RWPE1 (cell line): ENCODE results near the gene ABL1.

Experiments used
- CTCF ChIA-PET: fragments of 350-600 bp; sonication (Branson Sonifier 250); formaldehyde crosslinking; extraction: SDS; loops from one replicate; lab custom pipeline; 2021; lab: Yijun Ruan, JAX
- POLR2A ChIA-PET: fragments of 400-600 bp; formaldehyde crosslinking; extraction: SDS; loops from one replicate; lab custom pipeline; 2020; ENCODE audit warnings: antibody characterized with exemption; ENCODE audit not compliant: low non-redundant PET; lab: Yijun Ruan, JAX
- DNase-seq: peaks from one replicate; pipeline ENCODE4 v3.0.0; 2012; ENCODE audit warnings: low spot score
- H3K27ac ChIP-seq: fragments of 450-650 bp; 2 replicates; pipeline ENCODE4 v1.5.1; 2017
- TF ChIP-seq, protein P1 (sequence below): fragments of 450-650 bp; conservative IDR thresholded peaks from 2 replicates; pipeline ENCODE4 v1.5.1; 2017; ENCODE audit warnings: low read depth, mild to moderate bottlenecking

The ABL1 gene

DNA sequence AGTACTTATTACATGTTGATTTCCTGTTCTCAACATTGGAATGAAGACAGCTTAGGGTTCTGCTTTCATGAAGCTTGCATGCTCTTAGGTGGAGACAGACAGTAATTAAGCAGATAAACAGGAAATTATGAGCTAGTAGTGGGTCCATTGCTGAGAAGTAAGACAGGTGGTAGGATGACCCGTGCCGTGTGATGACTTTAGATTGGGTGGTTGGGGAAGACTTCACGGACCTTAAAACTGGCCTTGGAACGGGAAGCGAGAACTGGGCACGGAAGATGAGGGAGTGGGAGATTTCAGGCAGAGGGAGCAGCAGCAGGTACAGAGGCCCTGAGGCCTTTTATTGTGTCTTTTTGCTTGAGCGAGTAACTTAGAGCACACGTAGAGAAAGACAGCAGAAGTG lies 27.2 kb downstream of the ABL1 start:
- ChIA-PET CTCF (interaction anchor here (0.5 to 6.6 kb wide), 7 partner anchors 10 to 160 kb away, joined by 3 to 46 read pairs (median 4); no protein-coding TSS in a partner anchor), POLR2A (interaction anchor here (0.6 kb wide), 1 partner anchor 652 kb away, joined by 4 read pairs; no protein-coding TSS in a partner anchor)
- DNase-seq = no peak
- no peak overlapping the region for H3K27ac ChIP-seq
- TF ChIP-seq, protein P1, sequence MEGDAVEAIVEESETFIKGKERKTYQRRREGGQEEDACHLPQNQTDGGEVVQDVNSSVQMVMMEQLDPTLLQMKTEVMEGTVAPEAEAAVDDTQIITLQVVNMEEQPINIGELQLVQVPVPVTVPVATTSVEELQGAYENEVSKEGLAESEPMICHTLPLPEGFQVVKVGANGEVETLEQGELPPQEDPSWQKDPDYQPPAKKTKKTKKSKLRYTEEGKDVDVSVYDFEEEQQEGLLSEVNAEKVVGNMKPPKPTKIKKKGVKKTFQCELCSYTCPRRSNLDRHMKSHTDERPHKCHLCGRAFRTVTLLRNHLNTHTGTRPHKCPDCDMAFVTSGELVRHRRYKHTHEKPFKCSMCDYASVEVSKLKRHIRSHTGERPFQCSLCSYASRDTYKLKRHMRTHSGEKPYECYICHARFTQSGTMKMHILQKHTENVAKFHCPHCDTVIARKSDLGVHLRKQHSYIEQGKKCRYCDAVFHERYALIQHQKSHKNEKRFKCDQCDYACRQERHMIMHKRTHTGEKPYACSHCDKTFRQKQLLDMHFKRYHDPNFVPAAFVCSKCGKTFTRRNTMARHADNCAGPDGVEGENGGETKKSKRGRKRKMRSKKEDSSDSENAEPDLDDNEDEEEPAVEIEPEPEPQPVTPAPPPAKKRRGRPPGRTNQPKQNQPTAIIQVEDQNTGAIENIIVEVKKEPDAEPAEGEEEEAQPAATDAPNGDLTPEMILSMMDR = no peak

- no peak for DNase-seq
- ChIA-PET CTCF (interaction anchor here (0.6 to 6.6 kb wide), 6 partner anchors 10 to 160 kb away, joined by 3 to 46 read pairs (median 5); no protein-coding TSS in a partner anchor), POLR2A (interaction anchor here (0.6 kb wide), 1 partner anchor 652 kb away, joined by 4 read pairs; no protein-coding TSS in a partner anchor)
- H3K27ac ChIP-seq = no peak overlapping the region
- TF ChIP-seq, protein P1 = no peak
These were observed 27.7 kb downstream of the ABL1 start for GRCh38 chr9:130862747-130863146.

DNA sequence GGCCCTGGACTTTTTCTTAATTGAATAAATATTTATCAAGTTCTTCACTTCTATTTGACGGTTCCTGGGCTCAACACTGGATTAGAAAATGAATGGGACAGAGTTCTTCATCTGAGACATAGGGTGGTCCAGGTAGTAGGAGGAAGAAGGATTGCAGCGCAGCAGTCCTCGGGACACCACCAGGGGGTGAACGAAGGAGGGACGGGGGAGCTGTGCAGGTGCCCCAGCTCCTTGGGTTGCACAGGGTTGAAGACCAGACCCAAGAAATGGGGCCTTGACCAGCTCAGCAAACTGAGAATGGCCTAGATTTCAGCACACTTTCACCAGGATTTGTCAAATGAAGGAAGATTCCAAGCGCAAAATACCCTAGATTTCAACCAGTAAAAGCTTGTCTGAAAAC lies 29.5 kb downstream of the ABL1 start:
- ChIA-PET POLR2A (interaction anchor here (0.6 kb wide), 1 partner anchor 107 kb away, joined by 3 read pairs; no protein-coding TSS in a partner anchor), CTCF (interaction anchor here (0.6 to 6.6 kb wide), 10 partner anchors 8 to 182 kb away, joined by 3 to 46 read pairs (median 8); no protein-coding TSS in a partner anchor)
- TF ChIP-seq, protein P1 = no peak
- H3K27ac ChIP-seq = no peak overlapping the region
- no peak for DNase-seq

DNA sequence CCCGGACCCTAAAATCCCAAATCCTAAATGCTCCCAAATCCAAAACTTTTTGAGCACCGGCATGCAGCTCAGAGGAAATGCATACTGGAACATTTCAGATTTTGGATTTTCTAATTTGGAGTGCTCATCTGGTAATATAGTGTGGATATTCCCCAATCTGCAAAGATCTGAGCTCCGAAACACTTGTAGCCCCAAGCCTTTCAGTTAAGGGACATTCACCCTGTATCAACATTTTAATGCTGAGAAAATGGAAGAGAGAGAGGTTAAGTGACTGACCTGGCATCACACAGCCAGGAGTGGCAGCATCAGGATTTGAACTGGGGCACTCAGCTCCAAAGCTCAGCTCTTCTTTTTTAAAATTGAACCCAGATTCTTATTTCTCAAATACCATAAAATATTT lies 30.9 kb downstream of the ABL1 start:
- H3K27ac ChIP-seq = no peak overlapping the region
- ChIA-PET CTCF (interaction anchor here (0.6 to 6.6 kb wide), 28 partner anchors 8 to 356 kb away, joined by 3 to 46 read pairs (median 6); partner anchors contain the start of genes AIF1L, EXOSC2 and FIBCD1), POLR2A (interaction anchor here (0.6 kb wide), 2 partner anchors 157 to 160 kb away, joined by 4 to 5 read pairs; no protein-coding TSS in a partner anchor)
- TF ChIP-seq, protein P1 = no peak
- DNase-seq = no peak

DNA sequence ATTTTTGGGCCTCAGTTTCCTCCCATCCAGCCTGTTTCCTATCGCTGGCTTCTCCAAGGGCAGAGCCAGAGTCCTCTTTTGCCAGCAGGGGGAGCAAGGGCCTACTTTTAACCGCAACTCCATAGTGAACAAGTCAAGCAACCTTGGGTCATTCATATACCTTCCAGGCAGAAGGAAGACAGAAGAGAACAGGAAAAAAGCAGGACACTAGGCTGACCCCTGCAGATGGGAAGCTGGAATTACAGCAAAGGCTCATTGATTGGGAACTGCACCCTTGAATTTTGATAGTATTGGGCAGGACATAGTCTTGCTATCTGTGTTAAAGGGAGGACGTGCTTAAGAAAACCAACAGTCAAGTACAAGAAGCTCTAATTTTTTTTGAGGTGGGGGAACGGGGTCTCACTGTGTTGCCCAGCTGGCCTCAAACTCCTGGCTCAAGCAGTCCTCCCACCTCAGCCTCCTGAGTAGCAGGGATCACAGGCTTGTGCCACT lies 31.5 kb downstream of the ABL1 start:
- CTCF ChIA-PET = interaction anchor here (0.5 to 6.6 kb wide), 60 partner anchors 9 to 1440 kb away, joined by 3 to 46 read pairs (median 4); partner anchors contain the start of genes AIF1L, EXOSC2 and FIBCD1
- peak; percentile 90 for DNase-seq
- TF ChIP-seq, protein P1 = peak; percentile 99
- H3K27ac ChIP-seq = no peak overlapping the region
- POLR2A ChIA-PET = no interaction called here

GRCh38 chr9:130867556-130867955 lies 32.5 kb downstream of the ABL1 start:
- ChIA-PET POLR2A (interaction anchor here (0.6 kb wide), 1 partner anchor 13 kb away, joined by 9 read pairs; no protein-coding TSS in a partner anchor), CTCF (interaction anchor here (0.5 to 6.6 kb wide), 16 partner anchors 10 to 179 kb away, joined by 3 to 46 read pairs (median 4); partner anchors contain the start of gene EXOSC2)
- TF ChIP-seq, protein P1 = no peak
- H3K27ac ChIP-seq = no peak overlapping the region
- DNase-seq = no peak
